Suprapubic skin (tissue), 4 donors: ENCODE data around the gene PODXL2.

Experiments used
- CTCF ChIP-seq, 2 donors: fragments of 200-600 bp in 1 of 2; fragments of 450-650 bp in 1 of 2; sonication (generic) in 1 of 2; IDR thresholded peaks; one replicate each; pipeline ENCODE4 v1.5.1; 2016 to 2019; ENCODE audit warnings: antibody characterized with exemption in 2 of 2, mild to moderate bottlenecking in 1 of 2, moderate library complexity in 1 of 2
- EP300 ChIP-seq: sonication (generic); formaldehyde crosslinking; IDR thresholded peaks from one replicate; pipeline ENCODE4 v1.6.1; 2017; ENCODE audit warnings: antibody characterized with exemption
- POLR2A ChIP-seq, 2 donors: fragments of 450-650 bp; IDR thresholded peaks; one replicate each; pipeline ENCODE4 v1.6.1; 2017; ENCODE audit warnings: antibody characterized with exemption in 2 of 2, mild to moderate bottlenecking in 2 of 2, moderate library complexity in 2 of 2
- POLR2AphosphoS5 ChIP-seq, 3 donors: sonication (generic); formaldehyde crosslinking; IDR thresholded peaks; one replicate each; pipeline ENCODE4 v1.6.1; 2017; ENCODE audit warnings: antibody characterized with exemption in 3 of 3

- TF ChIP-seq CTCF (IDR thresholded peaks at IDR 0.05), result no peak
- TF ChIP-seq EP300, result no peak
- TF ChIP-seq POLR2A (IDR thresholded peaks at IDR 0.05), result no peak
- TF ChIP-seq POLR2AphosphoS5 (IDR thresholded peaks at IDR 0.05), result no peak
These were observed 42.0 kb downstream of the PODXL2 start for GRCh38 chr3:127670761-127671522.
